NCI-H460 (cell line): ENCODE data around the gene AZU1. TPM values are rescaled to one million over a fixed set of nuclear protein-coding genes. Genes with fewer than 3 reads are reported as not detected.
A peak's percentile ranks its signal among the peaks of the same experiment; 100 is the strongest.
"Not testable (repeated sequence)": the region's sequence is repeated elsewhere in the genome, so short reads cannot be mapped to it uniquely, and the experiment has no call there.

Source experiments
- DNase-seq: peaks from one replicate; pipeline ENCODE4 v3.0.0-alpha.2; 2016; ENCODE audit warnings: low read depth; ENCODE audit errors: extremely low read depth
- total RNA-seq: library from RNA; depleted of rRNA; stranded (reverse); fragments of >200 nt; shearing (Covaris generic); gene quantifications from 2 replicates; pipeline ENCODE4 v1.2.3, GENCODE V29; 2014

The AZU1 gene
- total RNA-seq, 1 experiment from 2014 or later: 0.35 TPM

- no peak for DNase-seq
These were observed 2.8 kb upstream of the AZU1 start for GRCh38 chr19:824885-825284.

- no peak for DNase-seq
These were observed 1.6 kb upstream of the AZU1 start for GRCh38 chr19:825897-826644.

- DNase-seq: no peak
These were observed 325 bp upstream of the AZU1 start for GRCh38 chr19:827314-827709.

- DNase-seq: no peak
These were observed 1.6 kb downstream of the AZU1 start for GRCh38 chr19:829129-829758.

- no peak for DNase-seq
These were observed 4.1 kb downstream of the AZU1 start for GRCh38 chr19:831407-832369.

DNA sequence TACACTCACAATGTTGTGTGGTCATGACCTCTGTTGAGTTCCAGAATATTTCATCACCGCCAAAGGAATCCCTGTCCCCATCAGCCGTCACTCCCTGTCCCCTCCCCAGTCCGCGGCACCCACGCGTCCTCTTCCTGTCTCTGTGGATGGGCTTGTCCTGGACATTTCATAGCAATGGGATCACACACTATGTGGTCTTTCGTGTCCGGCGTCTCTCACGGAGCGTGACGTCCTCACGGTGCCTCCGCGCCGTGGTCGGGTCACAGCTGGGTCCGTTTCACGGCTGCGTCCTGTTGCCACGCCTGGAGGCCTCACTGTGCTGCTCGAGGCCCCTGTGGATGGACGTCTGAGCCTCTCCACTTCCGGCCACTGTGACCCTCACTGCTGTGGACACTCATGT, 6.6 kb downstream of the AZU1 start:
- no peak for DNase-seq

DNA sequence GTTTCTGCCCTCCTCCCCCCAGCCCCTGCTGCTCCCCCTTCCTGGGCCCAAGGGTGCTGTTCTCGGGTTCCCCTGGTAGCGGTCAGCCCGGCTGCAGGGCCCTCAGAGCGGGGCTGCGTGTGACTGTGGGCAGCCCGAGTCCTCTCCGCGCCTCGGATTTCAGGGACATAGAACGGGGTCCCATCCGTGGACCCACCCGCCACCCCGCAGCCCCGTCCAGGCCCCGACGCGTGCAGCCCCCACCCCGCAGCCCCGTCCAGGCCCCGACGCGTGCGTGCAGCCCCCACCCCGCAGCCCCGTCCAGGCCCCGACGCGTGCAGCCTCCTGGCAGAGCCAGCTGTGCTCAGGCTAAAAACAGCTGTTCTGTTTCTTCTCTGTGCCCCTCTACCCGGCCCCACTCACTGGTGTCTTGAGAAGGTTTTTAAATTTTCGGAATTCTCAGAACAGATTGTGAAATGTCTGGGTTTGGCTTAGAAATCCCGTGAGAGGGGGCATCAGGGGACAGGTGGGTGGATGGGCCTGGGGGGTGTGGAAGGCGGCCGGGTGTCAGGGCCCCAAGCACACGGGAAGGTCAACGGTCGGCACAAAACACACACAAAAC, 7.7 kb downstream of the AZU1 start:
- DNase-seq: no peak

GRCh38 chr19:840519-841206, 13.0 kb downstream of the AZU1 start, which contains the start of gene PRTN3:
PRTN3 (plus strand) TSS chr19:840999; CDS start chr19:841009, 10 bp downstream.
- DNase-seq: no peak

GRCh38 chr19:842802-843179, 15.2 kb downstream of the AZU1 start:
- DNase-seq: not testable (repeated sequence)

DNA sequence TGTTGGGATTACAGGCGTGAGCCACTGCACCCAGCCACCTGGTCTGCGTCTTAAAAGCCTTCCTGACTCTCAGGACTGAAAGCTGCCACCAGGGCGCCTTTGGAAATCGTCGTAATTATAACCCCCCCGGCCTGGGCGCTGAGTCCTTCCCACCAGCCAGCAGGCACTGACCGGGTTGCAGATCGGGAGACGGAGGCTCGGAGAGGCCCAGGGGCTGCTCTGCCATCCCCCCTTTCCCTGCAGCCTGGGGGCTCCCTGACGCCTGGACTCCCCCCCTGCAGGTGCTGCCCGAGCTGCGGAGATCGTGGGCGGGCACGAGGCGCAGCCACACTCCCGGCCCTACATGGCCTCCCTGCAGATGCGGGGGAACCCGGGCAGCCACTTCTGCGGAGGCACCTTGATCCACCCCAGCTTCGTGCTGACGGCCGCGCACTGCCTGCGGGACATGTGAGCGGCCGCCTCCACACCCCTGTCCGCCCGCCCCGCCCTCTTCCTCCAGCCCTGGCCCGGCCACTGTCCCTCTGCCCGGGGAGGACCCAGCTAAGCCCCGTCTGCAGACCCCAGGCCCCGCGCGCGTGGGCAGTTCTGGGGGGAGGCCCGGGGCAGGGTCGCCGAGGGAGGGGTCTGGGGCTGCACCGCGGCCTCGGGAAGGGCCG, 15.7 kb downstream of the AZU1 start:
- DNase-seq: no peak

DNA sequence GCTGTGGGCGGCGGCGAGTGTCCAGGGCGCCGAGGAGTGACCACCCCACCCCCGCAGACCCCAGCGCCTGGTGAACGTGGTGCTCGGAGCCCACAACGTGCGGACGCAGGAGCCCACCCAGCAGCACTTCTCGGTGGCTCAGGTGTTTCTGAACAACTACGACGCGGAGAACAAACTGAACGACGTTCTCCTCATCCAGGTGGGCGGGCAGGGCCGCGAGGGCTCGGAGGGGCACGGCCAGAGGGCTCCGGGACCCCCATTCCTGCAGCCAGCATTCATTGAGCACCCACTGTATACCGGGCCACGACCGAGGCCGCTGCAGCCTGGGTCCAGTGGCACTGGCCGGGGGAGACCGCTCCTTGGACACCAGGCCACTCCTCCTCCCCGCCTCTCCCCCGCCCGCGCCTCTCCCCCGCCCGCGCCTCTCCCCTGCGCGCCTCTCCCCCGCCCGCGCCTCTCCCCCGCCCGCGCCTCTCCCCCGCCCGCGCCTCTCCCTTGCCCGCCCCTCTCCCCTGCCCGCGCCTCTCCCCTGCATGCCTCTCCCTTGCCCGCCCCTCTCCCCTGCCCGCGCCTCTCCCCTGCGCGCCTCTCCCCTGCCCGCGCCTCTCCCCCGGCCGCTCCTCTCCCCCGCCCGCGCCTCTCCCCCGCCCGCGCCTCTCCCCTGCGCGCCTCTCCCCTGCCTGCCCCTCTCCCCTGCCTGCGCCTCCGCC, 16.4 kb downstream of the AZU1 start:
- DNase-seq: no peak

- no peak for DNase-seq
These were observed 16.9 kb downstream of the AZU1 start for GRCh38 chr19:844546-844971.

DNA sequence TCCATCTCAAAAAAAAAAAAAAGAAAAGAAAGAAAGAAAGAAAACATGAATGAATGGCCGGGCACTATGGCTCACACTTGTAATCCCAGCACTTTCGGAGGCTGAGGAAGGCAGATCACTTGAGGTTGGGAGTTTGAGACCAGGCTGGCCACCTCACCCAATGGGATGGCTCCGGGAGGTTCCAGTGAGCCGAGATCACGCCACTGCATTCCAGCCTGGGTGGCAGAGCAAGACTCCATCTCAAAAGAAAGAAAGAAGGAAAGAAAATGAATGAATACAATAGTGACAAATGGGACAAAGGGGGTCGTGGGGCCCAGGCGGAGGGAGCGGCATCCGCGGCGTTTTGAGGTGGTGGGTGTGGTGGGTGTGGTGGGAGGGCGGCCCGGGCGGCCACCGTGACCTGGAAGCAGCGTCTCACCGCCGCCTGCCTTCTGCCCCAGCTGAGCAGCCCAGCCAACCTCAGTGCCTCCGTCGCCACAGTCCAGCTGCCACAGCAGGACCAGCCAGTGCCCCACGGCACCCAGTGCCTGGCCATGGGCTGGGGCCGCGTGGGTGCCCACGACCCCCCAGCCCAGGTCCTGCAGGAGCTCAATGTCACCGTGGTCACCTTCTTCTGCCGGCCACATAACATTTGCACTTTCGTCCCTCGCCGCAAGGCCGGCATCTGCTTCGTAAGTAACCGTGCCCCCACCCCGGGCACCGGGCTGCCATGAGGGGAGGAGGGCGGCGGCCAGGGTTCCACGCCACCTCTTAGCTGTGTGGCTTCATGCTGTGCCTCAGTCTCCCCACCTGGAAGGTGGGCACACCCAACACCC, 18.3 kb downstream of the AZU1 start:
- DNase-seq: no peak

- DNase-seq: no peak
These were observed 20.8 kb downstream of the AZU1 start for GRCh38 chr19:848386-848921.

DNA sequence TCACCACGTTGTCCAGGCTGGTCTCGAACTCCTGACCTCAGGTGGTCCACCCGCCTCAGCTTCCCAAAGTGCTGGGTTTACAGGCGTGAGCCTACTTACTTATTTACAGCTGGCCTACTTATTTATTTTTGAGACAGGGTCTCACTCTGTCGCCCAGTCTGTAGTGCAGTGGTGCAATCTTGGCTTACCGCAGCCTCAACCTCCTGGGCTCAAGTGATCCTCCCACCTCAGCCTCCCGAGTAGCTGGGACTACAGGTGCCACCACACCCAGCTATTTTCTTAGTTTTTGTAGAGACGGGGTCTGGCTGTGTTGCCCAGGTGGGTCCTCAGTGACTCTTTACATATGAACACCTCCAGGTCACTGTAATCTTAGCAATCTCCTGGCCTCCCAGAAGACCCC, 21.6 kb downstream of the AZU1 start:
- DNase-seq: not testable (repeated sequence)

- DNase-seq: peak; percentile 71
These were observed 22.8 kb downstream of the AZU1 start for GRCh38 chr19:850221-850978.

- no peak for DNase-seq
These were observed 23.3 kb downstream of the AZU1 start for GRCh38 chr19:850979-851335.
